SK-N-SH (cell line): Measurements from ENCODE around the gene MBNL1. TPM values are rescaled to one million over a fixed set of nuclear protein-coding genes. Genes with fewer than 3 reads are reported as not detected.

Experiments
- CTCF ChIA-PET: fragments of 300-600, 350-600 bp; formaldehyde crosslinking; extraction: SDS; loops from one replicate; lab custom pipeline; 2021; lab: Yijun Ruan, JAX
- POLR2A ChIA-PET: fragments of 350-600 bp; sonication (Branson Sonifier 250); formaldehyde crosslinking; extraction: SDS; loops from one replicate; lab custom pipeline; 2020; ENCODE audit warnings: antibody characterized with exemption, inconsistent platforms; lab: Yijun Ruan, JAX
- DNase-seq: peaks from one replicate; pipeline ENCODE4 v3.0.0; 2012
- H2AFZ ChIP-seq: fragments of 200-600 bp; sonication (generic); 2 replicates; pipeline ENCODE4 v1.8.1; 2016; ENCODE audit warnings: antibody characterized with exemption, mild to moderate bottlenecking, low read depth
- H3F3A ChIP-seq: fragments of 200-600 bp; sonication (generic); replicated peaks from 2 replicates; pipeline ENCODE3; 2016; ENCODE audit warnings: antibody characterized with exemption, mild to moderate bottlenecking; ENCODE audit not compliant: insufficient read depth
- H3K27ac ChIP-seq, 2 experiments: fragments of 200-500 bp in 1 of 2; fragments of 200-600 bp in 1 of 2; sonication (Bioruptor generic) in 1 of 2; sonication (generic), shearing (Covaris generic) in 1 of 2; 2 replicates each; pipeline versions ENCODE4 v1.5.1 to v1.6.1; 2014 to 2016; ENCODE audit warnings: low read depth in 2 of 2, inconsistent platforms in 1 of 2, low read length in 1 of 2, mild to moderate bottlenecking in 1 of 2, mixed read lengths in 1 of 2
- H3K27me3 ChIP-seq: fragments of 200-600 bp; sonication (generic), shearing (Covaris generic); 2 replicates; pipeline ENCODE4 v1.6.1; 2016; ENCODE audit warnings: mixed run types; ENCODE audit not compliant: insufficient read depth
- H3K36me3 ChIP-seq, 2 experiments: fragments of 200-500 bp in 1 of 2; fragments of 200-600 bp in 1 of 2; sonication (Bioruptor generic) in 1 of 2; sonication (generic) in 1 of 2; replicated peaks in 1 of 2; 2 replicates each; pipeline versions ENCODE3 to v1.5.1; 2014 to 2016; ENCODE audit warnings: low read length in 1 of 2, mild to moderate bottlenecking in 1 of 2; ENCODE audit not compliant: insufficient read depth in 2 of 2, control insufficient read depth in 1 of 2
- H3K4me1 ChIP-seq, 2 experiments: fragments of 200-500 bp in 1 of 2; fragments of 200-600 bp in 1 of 2; sonication (Bioruptor generic) in 1 of 2; sonication (generic), shearing (Covaris generic) in 1 of 2; 2 replicates each; pipeline versions ENCODE4 v1.5.1 to v1.6.1; 2014 to 2016; ENCODE audit warnings: low read depth in 1 of 2, low read length in 1 of 2, mixed run types in 1 of 2; ENCODE audit not compliant: insufficient read depth in 2 of 2, control insufficient read depth in 1 of 2
- H3K4me2 ChIP-seq: fragments of 200-600 bp; sonication (generic), shearing (Covaris generic); 2 replicates; pipeline ENCODE4 v1.6.1; 2017; ENCODE audit warnings: mixed run types
- H3K4me3 ChIP-seq, 2 experiments: fragments of 200-500 bp in 1 of 2; fragments of 200-600 bp in 1 of 2; sonication (Bioruptor generic) in 1 of 2; sonication (generic), shearing (Covaris generic) in 1 of 2; 2 replicates each; pipeline versions ENCODE4 v1.5.1 to v1.8.1; 2014 to 2016; ENCODE audit warnings: low read depth in 2 of 2, inconsistent platforms in 1 of 2, low read length in 1 of 2, mild to moderate bottlenecking in 1 of 2, mixed read lengths in 1 of 2, moderate library complexity in 1 of 2
- H3K79me2 ChIP-seq: fragments of 200-600 bp; sonication (generic); 2 replicates; pipeline ENCODE4 v1.8.1; 2017; ENCODE audit warnings: mild to moderate bottlenecking; ENCODE audit not compliant: insufficient read depth
- H3K9ac ChIP-seq: fragments of 200-600 bp; sonication (generic); 2 replicates; pipeline ENCODE4 v1.6.1; 2017; ENCODE audit warnings: mixed run types
- H3K9me2 ChIP-seq: fragments of 200-600 bp; sonication (generic); 2 replicates; pipeline ENCODE4 v1.6.1; 2017; ENCODE audit warnings: mixed run types
- H3K9me3 ChIP-seq: fragments of 200-600 bp; sonication (generic); 2 replicates; pipeline ENCODE4 v1.6.1; 2017; ENCODE audit warnings: mixed run types, mild to moderate bottlenecking, moderate library complexity
- H4K20me1 ChIP-seq: fragments of 200-600 bp; sonication (generic); 2 replicates; pipeline ENCODE4 v1.6.1; 2017; ENCODE audit warnings: mild to moderate bottlenecking, mixed run types; ENCODE audit not compliant: insufficient read depth
- CHD2 ChIP-seq: fragments of 150-350 bp; IDR thresholded peaks from 2 replicates; pipeline ENCODE4 v1.6.1; 2018; ENCODE audit warnings: low read length; ENCODE audit not compliant: partially characterized antibody
- EZH2phosphoT487 ChIP-seq: fragments of 200-600 bp; sonication (generic); IDR thresholded peaks from 2 replicates; pipeline ENCODE4 v1.6.1; 2017; ENCODE audit warnings: low read depth, mixed run types, mild to moderate bottlenecking, antibody characterized with exemption, moderate library complexity, borderline replicate concordance
- FOXM1 ChIP-seq: IDR thresholded peaks from 2 replicates; pipeline ENCODE4 v1.4.0; 2012; ENCODE audit warnings: low read depth, mild to moderate bottlenecking
- GATA2 ChIP-seq: sonication (generic); formaldehyde crosslinking; IDR thresholded peaks from 2 replicates; pipeline ENCODE4 v1.5.0; 2020; ENCODE audit warnings: mild to moderate bottlenecking, missing genetic modification reagents
- MAX ChIP-seq: IDR thresholded peaks from 2 replicates; pipeline ENCODE4 v1.4.0; 2012; ENCODE audit warnings: low read depth
- NRF1 ChIP-seq: IDR thresholded peaks from 2 replicates; pipeline ENCODE4 v1.6.1; 2012; ENCODE audit warnings: low read depth, mild to moderate bottlenecking, low read length
- PBX3 ChIP-seq: IDR thresholded peaks from 2 replicates; pipeline ENCODE4; 2012
- RCOR1 ChIP-seq: fragments of 150-350 bp; IDR thresholded peaks from 2 replicates; pipeline ENCODE4 v1.6.1; 2017; ENCODE audit warnings: antibody characterized with exemption, low read length
- REST ChIP-seq: IDR thresholded peaks from 2 replicates; pipeline ENCODE4 v1.6.1; 2012; ENCODE audit warnings: mild to moderate bottlenecking, low read depth, low read length, moderate library complexity
- SMC3 ChIP-seq: IDR thresholded peaks from 2 replicates; pipeline ENCODE4 v1.6.1; 2012; ENCODE audit warnings: low read depth, low read length, improper control_type of control experiment
- TAF1 ChIP-seq: IDR thresholded peaks from 2 replicates; pipeline ENCODE4 v1.6.1; 2012; ENCODE audit warnings: low read depth, mild to moderate bottlenecking, low read length, moderate library complexity, borderline replicate concordance
- USF1 ChIP-seq: IDR thresholded peaks from 2 replicates; pipeline ENCODE4 v1.4.0; 2012; ENCODE audit warnings: low read depth, borderline replicate concordance
- USF2 ChIP-seq: fragments of 150-350 bp; IDR thresholded peaks from 2 replicates; pipeline ENCODE4 v1.6.1; 2017; ENCODE audit warnings: antibody characterized with exemption, low read length, low read depth, borderline replicate concordance
- ZBTB33 ChIP-seq: IDR thresholded peaks from 2 replicates; pipeline ENCODE4 v1.4.0; 2012; ENCODE audit warnings: low read depth, borderline replicate concordance
- WGBS: methylation state at CpG from one replicate; pipeline ENCODE4 v1.1.6; 2017; ENCODE audit warnings: low lambda C conversion rate; 5-methylcytosine and 5-hydroxymethylcytosine counted together
- polyA plus RNA-seq, 3 experiments: library from polyadenylated mRNA; depleted of rRNA; stranded (reverse); fragments of >200 nt; gene quantifications; 2 replicates each; pipeline ENCODE4 v1.2.3, GENCODE V29; 2012

Gene MBNL1
- polyA plus RNA-seq, 1 of the 3 experiments (the other 2 are of a cell fraction), result 44.3 TPM

- Histone ChIP-seq H3F3A (peaks cover 57% of the 10 kb centered on the region), H3K36me3 (peaks cover 0 to 35% of the 10 kb centered on the region in 2 experiments), H3K9me3 (no peaks in the 10 kb centered on the region; the same call in 1 of the 2 replicates), H4K20me1 (peaks cover 51% of the 10 kb centered on the region), H3K4me1 (peaks cover 15 to 48% of the 10 kb centered on the region in 2 experiments), H3K27me3 (no peaks in the 10 kb centered on the region), H2AFZ (no peak overlapping the region), H3K4me3 (no peak overlapping the region), H3K9me2 (no peaks in the 10 kb centered on the region), H3K9ac (no peak overlapping the region), H3K79me2 (peaks cover 98% of the 10 kb centered on the region), H3K27ac (peak overlapping the region in 1 of 2 experiments; percentile 86; a peak in 2 of 4 replicates), H3K4me2 (0 out of 2 replicates have a peak overlapping the region, but pooled peaks have one; percentile 47)
- TF ChIP-seq EZH2phosphoT487 (no peak), PBX3 (no peak), SMC3 (no peak), CHD2 (no peak), FOXM1 (no peak), MAX (no peak), USF1 (no peak), NRF1 (no peak), ZBTB33 (no peak), RCOR1 (no peak), TAF1 (no peak), GATA2 (CRISPR knock-in tag) (no peak), USF2 (no peak), REST (no peak)
- ChIA-PET POLR2A (no interaction called here), CTCF (interaction anchor here (1.0 to 2.2 kb wide), 4 partner anchors 8 to 127 kb away, joined by 3 to 6 read pairs (median 4); no protein-coding TSS in a partner anchor)
- WGBS, result 96% methylated on average over 4 of the region's 4 CpGs
- DNase-seq, result no peak
Measured at GRCh38 chr3:152317184-152317583, 48.5 kb downstream of the MBNL1 start.
